Loucy (cell line): ENCODE measurements around the gene CCDC6.

Experiments used
- CTCF ChIP-seq: fragments of 200-600 bp; sonication (generic); conservative IDR thresholded peaks from 2 replicates; pipeline ENCODE4 v1.5.1; 2014; ENCODE audit warnings: mild to moderate bottlenecking, antibody characterized with exemption, low read length
- EZH2phosphoT487 ChIP-seq: fragments of 200-600 bp; IDR thresholded peaks from 2 replicates; pipeline ENCODE4 v1.6.1; 2018; ENCODE audit warnings: antibody characterized with exemption, mild to moderate bottlenecking, moderate library complexity, borderline replicate concordance

GRCh38 chr10:59752278-59752940 is 153.9 kb downstream of the CCDC6 start:
- TF ChIP-seq CTCF (no peak), EZH2phosphoT487 (no peak)
